Stimulated activated CD8-positive, alpha-beta memory T cell treated with anti-CD3 and anti-CD28 coated beads, Interleukin-15, amount 100 ng/mL, for 1 hour (primary cell): ENCODE data around the gene PLA2G4F.

Experiments used
- DNase-seq: peaks from one replicate; pipeline ENCODE4 v3.0.0-alpha.2; 2020; ENCODE audit warnings: low read depth

The PLA2G4F gene

GRCh38 chr15:42146551-42147430 is 9.6 kb downstream of the PLA2G4F start:
- DNase-seq: no peak

- no peak for DNase-seq
These were observed 10.6 kb downstream of the PLA2G4F start for GRCh38 chr15:42145546-42146455.

GRCh38 chr15:42144841-42145375 is 11.5 kb downstream of the PLA2G4F start:
- DNase-seq: no peak

GRCh38 chr15:42143866-42144625 is 12.4 kb downstream of the PLA2G4F start:
- DNase-seq: no peak

GRCh38 chr15:42143356-42143755 is 13.1 kb downstream of the PLA2G4F start:
- DNase-seq: no peak

GRCh38 chr15:42141795-42142667 is 14.4 kb downstream of the PLA2G4F start:
- DNase-seq: no peak

GRCh38 chr15:42141246-42141645 is 15.2 kb downstream of the PLA2G4F start:
- no peak for DNase-seq

GRCh38 chr15:42140383-42141070 is 15.9 kb downstream of the PLA2G4F start:
- DNase-seq: no peak

- DNase-seq: no peak
These were observed 16.8 kb downstream of the PLA2G4F start for GRCh38 chr15:42139596-42139995.

- DNase-seq: no peak
These were observed 17.5 kb downstream of the PLA2G4F start for GRCh38 chr15:42138968-42139386.

GRCh38 chr15:42138411-42138810 is 18.0 kb downstream of the PLA2G4F start:
- no peak for DNase-seq

GRCh38 chr15:42137461-42138261 is 18.8 kb downstream of the PLA2G4F start:
- DNase-seq: no peak

- DNase-seq: no peak
These were observed 19.9 kb downstream of the PLA2G4F start for GRCh38 chr15:42136513-42136912.

GRCh38 chr15:42135351-42135750 is 21.1 kb downstream of the PLA2G4F start:
- DNase-seq: no peak

GRCh38 chr15:42134617-42135245 is 21.7 kb downstream of the PLA2G4F start:
- no peak for DNase-seq

GRCh38 chr15:42133886-42134502 is 22.4 kb downstream of the PLA2G4F start:
- DNase-seq: no peak

- DNase-seq: no peak
These were observed 23.1 kb downstream of the PLA2G4F start for GRCh38 chr15:42133356-42133755.
